CD14-positive monocyte (primary cell): Measurements from ENCODE around the gene CCDC92B. TPM values are rescaled to one million over a fixed set of nuclear protein-coding genes. Genes with fewer than 3 reads are reported as not detected.

Experiments
- DNase-seq, 3 donors: peaks; one replicate each; pipeline ENCODE4 v3.0.0-alpha.2; 2011 to 2022
- H2AFZ ChIP-seq: 2 replicates; pipeline ENCODE4 v1.6.0; 2012; ENCODE audit warnings: mild to moderate bottlenecking, low read depth, low read length, inconsistent platforms; ENCODE audit not compliant: insufficient read depth, poor library complexity, severe bottlenecking
- H3K27ac ChIP-seq, 2 donors: 1 replicate in 1 of 2; 2 replicates in 1 of 2; pipeline ENCODE4 v1.5.1; 2012 to 2013; ENCODE audit warnings: low read length in 2 of 2, control low read depth in 1 of 2, inconsistent platforms in 1 of 2, low read depth in 1 of 2, mild to moderate bottlenecking in 1 of 2
- H3K27me3 ChIP-seq, 2 donors: one replicate each; pipeline versions ENCODE4 v1.6.0 to v1.6.1; 2011 to 2013; ENCODE audit warnings: low read length in 2 of 2; ENCODE audit not compliant: control insufficient read depth in 2 of 2, insufficient read depth in 2 of 2
- H3K36me3 ChIP-seq, 2 donors: replicated peaks in 1 of 2; 1 replicate in 1 of 2; 2 replicates in 1 of 2; pipeline versions ENCODE4 v1.5.1 to v1.6.1; 2012 to 2013; ENCODE audit warnings: low read length in 2 of 2, control low read depth in 1 of 2, inconsistent platforms in 1 of 2, mild to moderate bottlenecking in 1 of 2; ENCODE audit not compliant: insufficient read depth in 2 of 2, control insufficient read depth in 1 of 2
- H3K4me1 ChIP-seq, 2 donors: 1 replicate in 1 of 2; 2 replicates in 1 of 2; pipeline versions ENCODE4 v1.5.1 to v1.6.1; 2012 to 2013; ENCODE audit warnings: low read length in 2 of 2, control low read depth in 1 of 2, inconsistent platforms in 1 of 2, mild to moderate bottlenecking in 1 of 2, moderate library complexity in 1 of 2; ENCODE audit not compliant: insufficient read depth in 2 of 2, control insufficient read depth in 1 of 2
- H3K4me2 ChIP-seq: replicated peaks from 2 replicates; pipeline ENCODE3; 2012; ENCODE audit warnings: low read length, moderate library complexity, mild to moderate bottlenecking; ENCODE audit not compliant: poor library complexity, severe bottlenecking; ENCODE audit errors: extremely low read depth
- H3K4me3 ChIP-seq, 3 experiments: fragments of 200-600 bp in 1 of 3; sonication (generic) in 1 of 3; replicated peaks in 1 of 3; 1 replicate in 2 of 3; 2 replicates in 1 of 3; pipeline ENCODE4 v1.5.1; 2011 to 2013; ENCODE audit warnings: low read length in 3 of 3, mild to moderate bottlenecking in 3 of 3, control low read depth in 2 of 3, low read depth in 2 of 3, inconsistent platforms in 1 of 3, moderate library complexity in 1 of 3
- H3K79me2 ChIP-seq: 2 replicates; pipeline ENCODE4 v1.6.0; 2012; ENCODE audit warnings: mild to moderate bottlenecking, control low read depth, inconsistent platforms, low read length, moderate library complexity; ENCODE audit not compliant: insufficient read depth
- H3K9ac ChIP-seq: 2 replicates; pipeline ENCODE4 v1.6.0; 2017; ENCODE audit warnings: low read length, mild to moderate bottlenecking; ENCODE audit not compliant: insufficient read depth, poor library complexity, severe bottlenecking
- H3K9me3 ChIP-seq, 2 donors: replicated peaks in 1 of 2; 1 replicate in 1 of 2; 2 replicates in 1 of 2; pipeline versions ENCODE4 v1.5.1 to v1.6.1; 2012 to 2013; ENCODE audit warnings: low read length in 2 of 2, control low read depth in 1 of 2; ENCODE audit not compliant: control insufficient read depth in 1 of 2, insufficient read depth in 1 of 2
- H4K20me1 ChIP-seq: 2 replicates; pipeline ENCODE4 v1.6.0; 2012; ENCODE audit warnings: mild to moderate bottlenecking, low read length, control low read depth, moderate library complexity; ENCODE audit not compliant: insufficient read depth
- H3K27ac Mint-ChIP-seq, 7 donors: one replicate each; pipeline ENCODE4 v1.8.0; 2020; ENCODE audit warnings: mild to moderate bottlenecking in 7 of 7, mixed read lengths in 7 of 7, moderate library complexity in 6 of 7, inconsistent platforms in 2 of 7
- H3K27me3 Mint-ChIP-seq, 3 donors: one replicate each; pipeline ENCODE4 v1.8.0; 2021 to 2022; ENCODE audit warnings: low read depth in 3 of 3, mild to moderate bottlenecking in 3 of 3, mixed read lengths in 3 of 3, moderate library complexity in 3 of 3, inconsistent platforms in 1 of 3
- H3K36me3 Mint-ChIP-seq, 2 donors: one replicate each; pipeline ENCODE4 v1.8.0; 2020; ENCODE audit warnings: mixed read lengths in 2 of 2, inconsistent platforms in 1 of 2, mild to moderate bottlenecking in 1 of 2
- H3K4me1 Mint-ChIP-seq: one replicate; pipeline ENCODE4 v1.8.0; 2020; ENCODE audit warnings: mild to moderate bottlenecking, mixed read lengths
- H3K4me3 Mint-ChIP-seq, 2 donors: one replicate each; pipeline ENCODE4 v1.8.0; 2020; ENCODE audit warnings: mild to moderate bottlenecking in 2 of 2, mixed read lengths in 2 of 2, moderate library complexity in 1 of 2
- H3K9me3 Mint-ChIP-seq, 7 donors: one replicate each; pipeline ENCODE4 v1.8.0; 2020 to 2022; ENCODE audit warnings: mixed read lengths in 7 of 7, mild to moderate bottlenecking in 6 of 7, moderate library complexity in 6 of 7, inconsistent platforms in 2 of 7
- CTCF ChIP-seq: fragments of 200-600 bp; IDR thresholded peaks from one replicate; pipeline ENCODE4 v1.8.0; 2022; ENCODE audit warnings: antibody characterized with exemption, mild to moderate bottlenecking
- WGBS: methylation state at CpG from one replicate; pipeline ENCODE4 v1.1.5; 2013; ENCODE audit warnings: missing lambda C conversion rate; ENCODE audit not compliant: insufficient coverage; 5-methylcytosine and 5-hydroxymethylcytosine counted together
- intact Hi-C, 2 donors: fragments of 100-400 bp; cut with micrococcal nuclease; formaldehyde crosslinking; loops; one replicate each; pipeline versions ENCODE4 v1.15.0 to v1.15.1; 2023
- polyA plus RNA-seq, 3 donors: library from polyadenylated mRNA; depleted of rRNA in 1 of 3; unstranded in 2 of 3; stranded (reverse) in 1 of 3; fragments of 300-500 nt in 2 of 3; fragments of >200 nt in 1 of 3; fragmentation: Illumina TruSeq in 2 of 3; gene quantifications; 1 replicate in 2 of 3; 2 replicates in 1 of 3; pipeline ENCODE4 v1.2.3, GENCODE V29; 2012 to 2021

The CCDC92B gene
- polyA plus RNA-seq, 3 donors: not detected

DNA sequence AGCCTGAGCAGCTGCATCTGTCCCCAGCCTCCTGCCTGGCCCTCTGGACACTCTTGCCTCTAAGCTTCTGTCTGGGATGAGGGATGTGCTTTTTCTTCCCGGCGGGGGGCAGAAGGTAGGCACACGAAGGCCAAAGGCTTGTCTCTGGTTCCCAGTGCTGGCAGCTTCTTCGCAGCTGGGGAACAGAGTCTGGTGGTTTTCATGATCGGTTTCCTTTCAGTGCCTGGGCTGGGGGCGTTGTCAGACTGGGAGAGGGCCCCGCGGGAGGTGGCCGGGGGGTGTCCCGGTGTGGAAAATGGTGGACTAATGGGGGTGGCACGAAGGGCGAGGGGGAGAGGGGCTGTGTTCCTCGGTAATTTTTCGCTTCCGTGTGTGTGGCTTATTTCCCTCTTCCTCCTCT lies 47.8 kb upstream of the CCDC92B start:
- intact Hi-C loops: loop anchor here in 1 of 2 donors (10.0 kb wide), 2 partner anchors 58 to 208 kb away; no protein-coding TSS in a partner anchor
- peaks cover 56% of the 10 kb centered on the region for H4K20me1 ChIP-seq
- H3K9me3 ChIP-seq: no peaks in the 10 kb centered on the region
- H3K79me2 ChIP-seq: peaks cover 89% of the 10 kb centered on the region
- H3K27ac ChIP-seq: peak overlapping the region; percentile 61 to 90
- Mint-ChIP-seq H3K36me3 (peaks cover 22 to 38% of the 10 kb centered on the region in 2 donors), H3K4me1 (peaks cover 79% of the 10 kb centered on the region), H3K27me3 (no peaks in the 10 kb centered on the region), H3K4me3 (peak overlapping the region; percentile 95 to 97), H3K27ac (peak overlapping the region; percentile 61 to 95 (median 91)), H3K9me3 (peaks cover 0 to 1% (median 0%) of the 10 kb centered on the region in 7 donors)
- H3K4me1 ChIP-seq: peaks cover 58 to 73% of the 10 kb centered on the region in 2 donors
- peak overlapping the region; percentile 65 for H3K9ac ChIP-seq
- no peak for TF ChIP-seq CTCF
- peak overlapping the region; percentile 76 for H2AFZ ChIP-seq
- no peak for DNase-seq
- H3K4me3 ChIP-seq: peak overlapping the region; percentile 78 to 88 (median 87)
- peak overlapping the region; percentile 94 for H3K4me2 ChIP-seq
- no peaks in the 10 kb centered on the region for H3K27me3 ChIP-seq
- H3K36me3 ChIP-seq: peaks cover 16 to 28% of the 10 kb centered on the region in 2 donors
- WGBS: 1% methylated on average over 7 of the region's 15 CpGs

- intact Hi-C loops: loop anchor here in 1 of 2 donors (10.0 kb wide), 2 partner anchors 58 to 208 kb away; no protein-coding TSS in a partner anchor
- H4K20me1 ChIP-seq: peaks cover 48% of the 10 kb centered on the region
- peaks cover 64 to 74% of the 10 kb centered on the region in 2 donors for H3K4me1 ChIP-seq
- TF ChIP-seq CTCF: peak; percentile 25
- peak; percentile 88 to 92 (median 92) for DNase-seq
- H3K27ac ChIP-seq: peak within 1 kb of the TSS; percentile 61 to 90
- peak within 1 kb of the TSS; percentile 76 for H2AFZ ChIP-seq
- Mint-ChIP-seq H3K36me3 (peaks cover 15 to 30% of the 10 kb centered on the region in 2 donors), H3K4me1 (peaks cover 80% of the 10 kb centered on the region), H3K4me3 (peak within 1 kb of the TSS; percentile 95 to 97), H3K27me3 (no peaks in the 10 kb centered on the region), H3K27ac (peak within 1 kb of the TSS; percentile 85 to 95 (median 94)), H3K9me3 (no peaks in the 10 kb centered on the region)
- H3K36me3 ChIP-seq: peaks cover 8 to 20% of the 10 kb centered on the region in 2 donors
- no peaks in the 10 kb centered on the region for H3K9me3 ChIP-seq
- no peaks in the 10 kb centered on the region for H3K27me3 ChIP-seq
- H3K4me3 ChIP-seq: peak within 1 kb of the TSS; percentile 78 to 88 (median 87)
- peak within 1 kb of the TSS; percentile 94 for H3K4me2 ChIP-seq
- 0% methylated on average over 33 of the region's 39 CpGs for WGBS
- peak within 1 kb of the TSS; percentile 65 for H3K9ac ChIP-seq
- H3K79me2 ChIP-seq: peaks cover 81% of the 10 kb centered on the region
Measured at GRCh38 chr17:2796164-2797125, 47.0 kb upstream of the CCDC92B start, which contains the start of gene RAP1GAP2. TSS of gene RAP1GAP2 (plus strand) at chr17:2796438. CDS start at chr17:2796528, 90 bp downstream.
